K562 (cell line): ENCODE data around the gene SF3A2. TPM values are rescaled to one million over a fixed set of nuclear protein-coding genes. Genes with fewer than 3 reads are reported as not detected.

Experiments used
- BDP1 ChIP-seq: IDR thresholded peaks from 3 replicates; pipeline ENCODE4 v1.6.1; 2011; ENCODE audit not compliant: insufficient read length, insufficient read depth
- ELF2 ChIP-seq: fragments of 250-450 bp; sonication (Bioruptor Pico); IDR thresholded peaks from 2 replicates; pipeline ENCODE4 v1.5.0; 2021; ENCODE audit warnings: mild to moderate bottlenecking
- ESRRA ChIP-seq: fragments of 450-650 bp; IDR thresholded peaks from 2 replicates; pipeline ENCODE4 v1.6.1; 2014; ENCODE audit warnings: low read depth, mild to moderate bottlenecking, moderate library complexity, borderline replicate concordance
- GABPA ChIP-seq: fragments of 200-800 bp; sonication (Bioruptor generic); conservative IDR thresholded peaks from 2 replicates; pipeline ENCODE4 v1.6.1; 2016; ENCODE audit warnings: low read depth, missing genetic modification characterization, missing compliant biosample characterization
- HDAC1 ChIP-seq, 2 experiments: fragments of 450-650 bp; IDR thresholded peaks; 2 replicates each; pipeline ENCODE4 v1.6.1; 2016 to 2017; ENCODE audit warnings: inconsistent platforms in 1 of 2, mild to moderate bottlenecking in 1 of 2, moderate library complexity in 1 of 2
- HEY1 ChIP-seq: fragments of 250-450 bp; sonication (Bioruptor Pico); IDR thresholded peaks from 2 replicates; pipeline ENCODE4 v1.5.0; 2020; ENCODE audit warnings: mild to moderate bottlenecking, moderate library complexity, borderline replicate concordance
- HMG20A ChIP-seq: fragments of 450-650 bp; formaldehyde crosslinking; conservative IDR thresholded peaks from 2 replicates; pipeline ENCODE4 v1.4.0; 2020; ENCODE audit warnings: mild to moderate bottlenecking, mixed read lengths
- HNRNPK ChIP-seq: fragments of 200-400 bp; formaldehyde crosslinking; IDR thresholded peaks from one replicate; pipeline ENCODE4 v1.6.1; 2018; ENCODE audit warnings: mild to moderate bottlenecking, low read depth, low read length; ENCODE audit not compliant: poor library complexity, severe bottlenecking
- KDM2B ChIP-seq: fragments of 250-450 bp; sonication (Bioruptor Pico); IDR thresholded peaks from 2 replicates; pipeline ENCODE4 v1.8.0; 2021; ENCODE audit warnings: mild to moderate bottlenecking, moderate library complexity
- MBD2 ChIP-seq: sonication (generic); IDR thresholded peaks from 2 replicates; pipeline ENCODE4 v1.6.1; 2016; ENCODE audit warnings: low read depth, borderline replicate concordance
- NFE2L1 ChIP-seq: fragments of 450-650 bp; IDR thresholded peaks from 2 replicates; pipeline ENCODE4 v1.6.1; 2016; ENCODE audit warnings: missing genetic modification characterization, low read depth, mild to moderate bottlenecking, missing compliant biosample characterization, moderate library complexity, borderline replicate concordance
- NFRKB ChIP-seq: fragments of 450-650 bp; IDR thresholded peaks from 2 replicates; pipeline ENCODE4 v1.6.1; 2016; ENCODE audit warnings: low read depth
- POLR2AphosphoS5 ChIP-seq: IDR thresholded peaks from 2 replicates; pipeline ENCODE4 v1.6.1; 2011; ENCODE audit warnings: mild to moderate bottlenecking, low read depth, low read length, moderate library complexity; ENCODE audit not compliant: control insufficient read depth, insufficient read depth
- RBM22 ChIP-seq: fragments of 200-400 bp; formaldehyde crosslinking; IDR thresholded peaks from 2 replicates; pipeline ENCODE4 v1.6.1; 2018; ENCODE audit warnings: low read length, low read depth; ENCODE audit not compliant: poor library complexity, severe bottlenecking
- SMAD1 ChIP-seq: fragments of 150-350 bp; IDR thresholded peaks from 2 replicates; pipeline ENCODE4 v1.6.1; 2014; ENCODE audit warnings: low read length, low read depth; ENCODE audit not compliant: partially characterized antibody
- SMARCA4 ChIP-seq: fragments of 450-650 bp; IDR thresholded peaks from 2 replicates; pipeline ENCODE4 v1.6.1; 2016
- TAF1 ChIP-seq: IDR thresholded peaks from 2 replicates; pipeline ENCODE4 v1.6.1; 2011; ENCODE audit warnings: mild to moderate bottlenecking, low read length, moderate library complexity; ENCODE audit not compliant: insufficient read depth, control insufficient read depth, severe bottlenecking; ENCODE audit errors: extremely low read depth
- TCF7L2 ChIP-seq: fragments of 150-350 bp; IDR thresholded peaks from 2 replicates; pipeline ENCODE4 v1.6.1; 2016; ENCODE audit warnings: low read depth, mild to moderate bottlenecking, low read length, moderate library complexity
- TRIM28 ChIP-seq: fragments of 450-650 bp; IDR thresholded peaks from 2 replicates; pipeline ENCODE4 v1.6.1; 2017
- TSC22D4 ChIP-seq: fragments of 450-650 bp; IDR thresholded peaks from 2 replicates; pipeline ENCODE4 v1.6.1; 2016; ENCODE audit warnings: missing genetic modification characterization, missing biosample characterization, control low read depth
- ZC3H11A ChIP-seq: IDR thresholded peaks from 2 replicates; pipeline ENCODE4 v1.6.1; 2012; ENCODE audit warnings: low read depth, low read length, improper control_type of control experiment
- ZNF12 ChIP-seq: sonication (generic); formaldehyde crosslinking; IDR thresholded peaks from 2 replicates; pipeline ENCODE4 v1.4.0; 2020; ENCODE audit warnings: mild to moderate bottlenecking, missing genetic modification reagents
- ZNF253 ChIP-seq: fragments of 250-450 bp; sonication (Bioruptor Pico); conservative IDR thresholded peaks from 2 replicates; pipeline ENCODE4 v1.6.1; 2021; ENCODE audit warnings: mild to moderate bottlenecking
- polyA plus RNA-seq, 8 experiments: library from polyadenylated mRNA; depleted of rRNA in 4 of 8; stranded (reverse) in 5 of 8; unstranded in 3 of 8; fragments of >200 nt; fragmentation: Nextera tagmentation in 2 of 8; fragmentation: Illumina TruSeq in 1 of 8; extraction: Ambion mirVana in 2 of 8; extraction: Trizol in 1 of 8; gene quantifications; 2 replicates each; pipeline versions ENCODE4 v1.2.1 to v1.2.3, GENCODE V29; 2011 to 2014; ENCODE audit warnings: inconsistent platforms in 1 of 8, missing spikeins in 1 of 8
- total RNA-seq, 7 experiments: library from RNA; depleted of rRNA in 6 of 7; stranded (reverse); fragments of >200 nt in 6 of 7; fragmentation: Illumina TruSeq in 2 of 7; extraction: Trizol in 2 of 7; gene quantifications; 2 replicates each; pipeline versions ENCODE4 v1.2.1 to v1.2.3, GENCODE V29; 2011 to 2021; ENCODE audit warnings: low replicate concordance in 1 of 7
- TF ChIP-seq, protein P1 (sequence below): sonication (generic); formaldehyde crosslinking; IDR thresholded peaks from 2 replicates; pipeline ENCODE4 v1.8.0; 2022; ENCODE audit warnings: mild to moderate bottlenecking, missing genetic modification reagents, borderline replicate concordance
- TF ChIP-seq, protein P2 (sequence below), 2 experiments: IDR thresholded peaks; 2 replicates each; pipeline ENCODE4 v1.6.1; 2012; ENCODE audit warnings: improper control_type of control experiment in 2 of 2, low read depth in 2 of 2, low read length in 2 of 2, borderline replicate concordance in 1 of 2
- TF ChIP-seq, protein P3 (sequence below): IDR thresholded peaks from 2 replicates; pipeline ENCODE4 v1.6.1; 2014; ENCODE audit warnings: antibody characterized with exemption

The SF3A2 gene
- total and polyA plus RNA-seq, 9 of the 15 experiments (the other 6 are each of a cell fraction or from before 2014, with no cell fraction given): 0.17 to 194 (median 22.8) TPM

DNA sequence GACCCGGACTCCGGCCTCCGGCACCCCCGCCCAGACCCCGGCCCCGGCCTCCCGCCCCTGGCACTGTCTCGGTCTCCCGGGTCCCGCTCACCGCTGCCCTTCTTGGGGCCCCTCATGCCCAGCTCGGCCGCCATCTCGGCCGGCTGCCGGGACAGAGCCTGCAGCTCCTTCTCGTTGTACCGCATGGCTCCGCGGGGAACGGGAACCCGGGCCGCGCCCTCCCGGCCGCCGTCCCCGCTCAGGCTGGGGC lies 635 bp upstream of the SF3A2 start (continued):
- no peak for TF ChIP-seq HNRNPK
- TF ChIP-seq ELF2: no peak
- TF ChIP-seq SMARCA4: no peak
- TF ChIP-seq, protein P1, sequence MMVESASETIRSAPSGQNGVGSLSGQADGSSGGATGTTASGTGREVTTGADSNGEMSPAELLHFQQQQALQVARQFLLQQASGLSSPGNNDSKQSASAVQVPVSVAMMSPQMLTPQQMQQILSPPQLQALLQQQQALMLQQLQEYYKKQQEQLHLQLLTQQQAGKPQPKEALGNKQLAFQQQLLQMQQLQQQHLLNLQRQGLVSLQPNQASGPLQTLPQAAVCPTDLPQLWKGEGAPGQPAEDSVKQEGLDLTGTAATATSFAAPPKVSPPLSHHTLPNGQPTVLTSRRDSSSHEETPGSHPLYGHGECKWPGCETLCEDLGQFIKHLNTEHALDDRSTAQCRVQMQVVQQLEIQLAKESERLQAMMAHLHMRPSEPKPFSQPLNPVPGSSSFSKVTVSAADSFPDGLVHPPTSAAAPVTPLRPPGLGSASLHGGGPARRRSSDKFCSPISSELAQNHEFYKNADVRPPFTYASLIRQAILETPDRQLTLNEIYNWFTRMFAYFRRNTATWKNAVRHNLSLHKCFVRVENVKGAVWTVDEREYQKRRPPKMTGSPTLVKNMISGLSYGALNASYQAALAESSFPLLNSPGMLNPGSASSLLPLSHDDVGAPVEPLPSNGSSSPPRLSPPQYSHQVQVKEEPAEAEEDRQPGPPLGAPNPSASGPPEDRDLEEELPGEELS: no peak
- TF ChIP-seq, protein P2, sequence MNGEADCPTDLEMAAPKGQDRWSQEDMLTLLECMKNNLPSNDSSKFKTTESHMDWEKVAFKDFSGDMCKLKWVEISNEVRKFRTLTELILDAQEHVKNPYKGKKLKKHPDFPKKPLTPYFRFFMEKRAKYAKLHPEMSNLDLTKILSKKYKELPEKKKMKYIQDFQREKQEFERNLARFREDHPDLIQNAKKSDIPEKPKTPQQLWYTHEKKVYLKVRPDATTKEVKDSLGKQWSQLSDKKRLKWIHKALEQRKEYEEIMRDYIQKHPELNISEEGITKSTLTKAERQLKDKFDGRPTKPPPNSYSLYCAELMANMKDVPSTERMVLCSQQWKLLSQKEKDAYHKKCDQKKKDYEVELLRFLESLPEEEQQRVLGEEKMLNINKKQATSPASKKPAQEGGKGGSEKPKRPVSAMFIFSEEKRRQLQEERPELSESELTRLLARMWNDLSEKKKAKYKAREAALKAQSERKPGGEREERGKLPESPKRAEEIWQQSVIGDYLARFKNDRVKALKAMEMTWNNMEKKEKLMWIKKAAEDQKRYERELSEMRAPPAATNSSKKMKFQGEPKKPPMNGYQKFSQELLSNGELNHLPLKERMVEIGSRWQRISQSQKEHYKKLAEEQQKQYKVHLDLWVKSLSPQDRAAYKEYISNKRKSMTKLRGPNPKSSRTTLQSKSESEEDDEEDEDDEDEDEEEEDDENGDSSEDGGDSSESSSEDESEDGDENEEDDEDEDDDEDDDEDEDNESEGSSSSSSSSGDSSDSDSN (IDR thresholded peaks at IDR 0.05; ENCODE audit: borderline replicate concordance in 1 of 2, low read depth in 2 of 2, low read length in 2 of 2): peak in 1 of 2 experiments; percentile 38; a peak in 2 of 4 replicates
- TF ChIP-seq KDM2B (CRISPR knock-in tag): 0 out of 2 replicates have a peak, but pooled peaks have one; percentile 28
- peak; percentile 13; the same call in 1 of the 2 replicates for TF ChIP-seq MBD2
- no peak for TF ChIP-seq ZC3H11A
- TF ChIP-seq SMAD1: no peak
- no peak for TF ChIP-seq HMG20A (CRISPR knock-in tag)
- no peak for TF ChIP-seq HEY1 (CRISPR knock-in tag)
- no peak for TF ChIP-seq BDP1
- TF ChIP-seq POLR2AphosphoS5: peak; percentile 50; the same call in 1 of the 2 replicates
- TF ChIP-seq TCF7L2: no peak
- TF ChIP-seq ZNF12 (CRISPR knock-in tag): no peak
- TF ChIP-seq NFE2L1: no peak
- TF ChIP-seq NFRKB: no peak
- no peak for TF ChIP-seq ESRRA
- TF ChIP-seq RBM22: no peak
- peak; percentile 28 to 84; a peak in 3 of 4 replicates for TF ChIP-seq HDAC1 (IDR thresholded peaks at IDR 0.05)
- TF ChIP-seq TAF1: peak; percentile 75
- no peak for TF ChIP-seq ZNF253 (CRISPR knock-in tag)
- TF ChIP-seq TRIM28: no peak
- TF ChIP-seq, protein P3, sequence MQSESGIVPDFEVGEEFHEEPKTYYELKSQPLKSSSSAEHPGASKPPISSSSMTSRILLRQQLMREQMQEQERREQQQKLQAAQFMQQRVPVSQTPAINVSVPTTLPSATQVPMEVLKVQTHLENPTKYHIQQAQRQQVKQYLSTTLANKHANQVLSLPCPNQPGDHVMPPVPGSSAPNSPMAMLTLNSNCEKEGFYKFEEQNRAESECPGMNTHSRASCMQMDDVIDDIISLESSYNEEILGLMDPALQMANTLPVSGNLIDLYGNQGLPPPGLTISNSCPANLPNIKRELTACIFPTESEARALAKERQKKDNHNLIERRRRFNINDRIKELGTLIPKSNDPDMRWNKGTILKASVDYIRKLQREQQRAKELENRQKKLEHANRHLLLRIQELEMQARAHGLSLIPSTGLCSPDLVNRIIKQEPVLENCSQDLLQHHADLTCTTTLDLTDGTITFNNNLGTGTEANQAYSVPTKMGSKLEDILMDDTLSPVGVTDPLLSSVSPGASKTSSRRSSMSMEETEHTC: no peak
- TF ChIP-seq TSC22D4 (tag): no peak
- TF ChIP-seq GABPA (tag): no peak
